Breast epithelium (tissue), 4 donors: ENCODE results near the gene TEX51. TPM values are rescaled to one million over a fixed set of nuclear protein-coding genes. Genes with fewer than 3 reads are reported as not detected.
A peak's percentile ranks its signal among the peaks of the same experiment; 100 is the strongest.

ENCODE experiments used
- DNase-seq, 2 donors: peaks; one replicate each; pipeline ENCODE4 v3.0.0-alpha.2; 2019; ENCODE audit warnings: low spot score in 2 of 2
- H3K27ac ChIP-seq, 2 donors: fragments of 200-600 bp; sonication (generic) in 1 of 2; one replicate each; pipeline ENCODE4 v1.5.1; 2016 to 2019; ENCODE audit warnings: mild to moderate bottlenecking in 1 of 2
- H3K27me3 ChIP-seq, 2 donors: fragments of 200-600 bp; sonication (generic) in 1 of 2; one replicate each; pipeline versions ENCODE4 v1.5.1 to v1.6.0; 2017 to 2019; ENCODE audit warnings: control low read depth in 1 of 2, mild to moderate bottlenecking in 1 of 2
- H3K36me3 ChIP-seq: fragments of 200-600 bp; one replicate; pipeline ENCODE4 v1.5.1; 2019
- H3K4me1 ChIP-seq, 2 donors: fragments of 200-600 bp; sonication (generic); one replicate each; pipeline ENCODE4 v1.5.1; 2016 to 2019; ENCODE audit warnings: control low read depth in 1 of 2
- H3K4me3 ChIP-seq, 3 donors: fragments of 200-600 bp; sonication (generic); 1 replicate in 2 of 3; 2 replicates in 1 of 3; pipeline ENCODE4 v1.5.1; 2016 to 2019; ENCODE audit warnings: mild to moderate bottlenecking in 3 of 3, moderate library complexity in 2 of 3
- H3K9me3 ChIP-seq, 2 donors: fragments of 200-600 bp; sonication (generic) in 1 of 2; one replicate each; pipeline ENCODE4 v1.5.1; 2016 to 2019; ENCODE audit warnings: control low read depth in 1 of 2
- POLR2A ChIP-seq: fragments of 450-650 bp; IDR thresholded peaks from one replicate; pipeline ENCODE4 v1.6.1; 2016; ENCODE audit warnings: antibody characterized with exemption, mild to moderate bottlenecking, moderate library complexity
- POLR2AphosphoS5 ChIP-seq, 3 donors: sonication (generic); formaldehyde crosslinking; IDR thresholded peaks; one replicate each; pipeline ENCODE4 v1.6.1; 2017; ENCODE audit warnings: antibody characterized with exemption in 3 of 3
- intact Hi-C: fragments of 100-400 bp; cut with DNase I; formaldehyde crosslinking; loops from one replicate; pipeline ENCODE4 v1.15.1; 2023; ENCODE audit warnings: low total_unique reads
- total RNA-seq, 3 donors: library from RNA; depleted of rRNA; stranded (reverse); fragments of >200 nt; gene quantifications; one replicate each; pipeline ENCODE4 v1.1.0, GENCODE V29; 2016
- TF ChIP-seq, protein P1 (sequence below), 3 donors: fragments of 450-650 bp; IDR thresholded peaks; one replicate each; pipeline ENCODE4 v1.5.1; 2016 to 2017; ENCODE audit warnings: antibody characterized with exemption in 3 of 3, mild to moderate bottlenecking in 3 of 3, moderate library complexity in 3 of 3

The TEX51 gene
- total RNA-seq, result not detected

DNA sequence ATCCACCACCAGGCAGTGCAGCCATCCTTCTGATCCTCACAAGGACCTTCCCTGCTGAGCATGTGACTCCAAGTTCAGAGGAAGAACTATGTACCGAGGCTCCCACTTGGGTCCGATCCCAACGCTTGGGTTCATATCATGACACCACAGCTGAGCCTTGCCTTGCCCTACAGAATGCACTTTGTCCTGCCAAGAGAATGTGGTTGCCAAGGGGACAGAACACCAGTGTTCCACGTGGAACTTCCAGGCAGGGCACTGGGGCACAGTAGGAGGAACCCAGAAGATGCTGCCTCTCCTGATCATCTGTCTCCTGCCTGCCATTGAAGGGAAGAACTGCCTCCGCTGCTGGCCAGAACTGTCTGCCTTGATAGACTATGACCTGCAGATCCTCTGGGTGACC lies at the start of gene TEX51:
TSS of gene TEX51 (plus strand) at position 255 of the 400 bp plus-strand sequence. CDS start at position 284, 29 bp downstream.
- intact Hi-C loops, result loop anchor here (1.0 kb wide), 1 partner anchor 37 kb away; no protein-coding TSS in a partner anchor
- Histone ChIP-seq H3K4me3 (no peak within 1 kb of the TSS), H3K27me3 (no peaks in the 10 kb centered on the region), H3K9me3 (peaks cover 0 to 1% of the 10 kb centered on the region in 2 donors), H3K36me3 (no peaks in the 10 kb centered on the region), H3K27ac (no peak within 1 kb of the TSS), H3K4me1 (no peaks in the 10 kb centered on the region)
- TF ChIP-seq, protein P1, sequence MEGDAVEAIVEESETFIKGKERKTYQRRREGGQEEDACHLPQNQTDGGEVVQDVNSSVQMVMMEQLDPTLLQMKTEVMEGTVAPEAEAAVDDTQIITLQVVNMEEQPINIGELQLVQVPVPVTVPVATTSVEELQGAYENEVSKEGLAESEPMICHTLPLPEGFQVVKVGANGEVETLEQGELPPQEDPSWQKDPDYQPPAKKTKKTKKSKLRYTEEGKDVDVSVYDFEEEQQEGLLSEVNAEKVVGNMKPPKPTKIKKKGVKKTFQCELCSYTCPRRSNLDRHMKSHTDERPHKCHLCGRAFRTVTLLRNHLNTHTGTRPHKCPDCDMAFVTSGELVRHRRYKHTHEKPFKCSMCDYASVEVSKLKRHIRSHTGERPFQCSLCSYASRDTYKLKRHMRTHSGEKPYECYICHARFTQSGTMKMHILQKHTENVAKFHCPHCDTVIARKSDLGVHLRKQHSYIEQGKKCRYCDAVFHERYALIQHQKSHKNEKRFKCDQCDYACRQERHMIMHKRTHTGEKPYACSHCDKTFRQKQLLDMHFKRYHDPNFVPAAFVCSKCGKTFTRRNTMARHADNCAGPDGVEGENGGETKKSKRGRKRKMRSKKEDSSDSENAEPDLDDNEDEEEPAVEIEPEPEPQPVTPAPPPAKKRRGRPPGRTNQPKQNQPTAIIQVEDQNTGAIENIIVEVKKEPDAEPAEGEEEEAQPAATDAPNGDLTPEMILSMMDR (IDR thresholded peaks at IDR 0.05), result no peak
- TF ChIP-seq POLR2A (no peak), POLR2AphosphoS5 (IDR thresholded peaks at IDR 0.05) (no peak)
- peak; percentile 7 to 19 for DNase-seq

DNA sequence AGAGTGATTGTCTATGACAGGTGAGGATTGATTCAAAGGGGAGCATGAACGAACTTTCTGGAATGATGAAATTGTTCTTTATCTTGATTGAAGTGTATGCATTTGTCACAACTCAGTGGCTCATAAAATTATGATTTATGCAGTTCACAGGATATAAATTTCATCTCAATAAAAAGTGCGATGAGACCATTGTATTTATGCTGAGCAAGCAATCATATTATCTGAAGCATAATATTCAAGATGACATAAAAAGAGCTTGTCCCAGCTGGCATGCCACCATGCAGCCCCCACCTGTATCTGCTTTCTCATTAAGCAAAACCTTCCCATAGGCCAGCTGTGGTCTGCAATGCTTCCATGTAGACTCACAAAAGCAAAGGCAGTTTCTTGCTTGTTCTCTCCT lies 49.6 kb upstream of the TEX51 start:
- no peak for DNase-seq
- TF ChIP-seq, protein P1 (IDR thresholded peaks at IDR 0.05), result no peak
- TF ChIP-seq POLR2A (no peak), POLR2AphosphoS5 (IDR thresholded peaks at IDR 0.05) (no peak)
- intact Hi-C loops, result no loop called here

DNA sequence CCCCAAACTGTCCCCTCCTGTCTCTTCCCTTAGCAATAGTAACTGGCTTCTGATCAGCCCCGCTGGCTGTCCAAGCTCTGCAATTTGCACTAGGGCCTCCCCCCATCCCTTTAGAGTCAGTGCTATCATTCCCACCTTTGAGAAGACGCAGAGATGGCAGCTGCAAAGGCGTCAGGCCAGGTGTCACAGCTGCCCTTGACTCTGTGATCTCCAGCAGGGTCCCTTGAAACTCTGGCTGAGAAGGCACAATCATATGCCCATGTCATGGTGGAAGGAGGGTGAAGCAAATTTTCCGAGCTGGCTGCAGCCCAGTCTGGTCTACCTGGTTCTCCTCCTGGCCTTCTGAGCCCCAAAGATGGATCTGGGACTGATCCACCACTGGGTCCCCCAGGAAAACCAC lies 49.2 kb upstream of the TEX51 start:
- H3K9me3 ChIP-seq, result no peaks in the 10 kb centered on the region
- H3K4me3 ChIP-seq, result no peak overlapping the region
- no peaks in the 10 kb centered on the region for H3K36me3 ChIP-seq
- no peak for DNase-seq
- intact Hi-C loops, result no loop called here
- TF ChIP-seq, protein P1 (IDR thresholded peaks at IDR 0.05), result no peak
- TF ChIP-seq POLR2AphosphoS5 (IDR thresholded peaks at IDR 0.05), result no peak
- no peak for TF ChIP-seq POLR2A
- no peaks in the 10 kb centered on the region for H3K4me1 ChIP-seq
- no peak overlapping the region for H3K27ac ChIP-seq
- no peaks in the 10 kb centered on the region for H3K27me3 ChIP-seq

More for the DNA sequence above, 49.6 kb upstream of the TEX51 start:
- Histone ChIP-seq H3K4me3 (no peak overlapping the region), H3K9me3 (no peaks in the 10 kb centered on the region), H3K4me1 (no peaks in the 10 kb centered on the region), H3K27ac (no peak overlapping the region), H3K27me3 (no peaks in the 10 kb centered on the region), H3K36me3 (no peaks in the 10 kb centered on the region)

DNA sequence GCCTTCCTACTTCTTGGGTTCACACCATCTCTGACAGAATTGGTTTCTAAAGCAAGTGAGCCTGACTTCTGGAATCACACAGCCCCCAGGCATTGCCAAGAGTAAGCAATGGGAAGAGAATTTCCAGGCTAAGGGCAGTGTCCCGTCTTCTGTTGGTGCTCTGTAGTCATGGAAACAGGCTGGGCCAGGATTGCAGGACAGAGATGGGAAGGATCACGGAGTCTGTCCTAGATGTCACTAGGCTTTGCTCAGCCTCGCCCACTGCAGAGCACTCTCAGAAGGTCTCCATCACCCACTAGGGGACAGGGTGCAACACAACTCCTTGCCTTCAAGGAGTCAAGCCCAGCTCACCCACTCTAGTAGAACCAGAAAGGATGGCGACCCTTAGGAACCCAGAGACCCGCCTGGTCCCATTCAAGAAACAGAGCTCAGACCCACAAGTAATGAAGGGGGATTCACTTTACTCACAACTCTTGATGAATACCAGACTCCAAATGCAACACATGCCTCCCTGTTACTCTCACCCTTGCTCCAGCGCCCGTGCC lies 48.6 kb upstream of the TEX51 start:
- Histone ChIP-seq H3K36me3 (no peaks in the 10 kb centered on the region), H3K27me3 (no peaks in the 10 kb centered on the region), H3K27ac (no peak overlapping the region), H3K4me1 (no peaks in the 10 kb centered on the region), H3K9me3 (no peaks in the 10 kb centered on the region), H3K4me3 (no peak overlapping the region)
- TF ChIP-seq, protein P1 (IDR thresholded peaks at IDR 0.05), result no peak
- DNase-seq, result no peak
- intact Hi-C loops, result no loop called here

DNA sequence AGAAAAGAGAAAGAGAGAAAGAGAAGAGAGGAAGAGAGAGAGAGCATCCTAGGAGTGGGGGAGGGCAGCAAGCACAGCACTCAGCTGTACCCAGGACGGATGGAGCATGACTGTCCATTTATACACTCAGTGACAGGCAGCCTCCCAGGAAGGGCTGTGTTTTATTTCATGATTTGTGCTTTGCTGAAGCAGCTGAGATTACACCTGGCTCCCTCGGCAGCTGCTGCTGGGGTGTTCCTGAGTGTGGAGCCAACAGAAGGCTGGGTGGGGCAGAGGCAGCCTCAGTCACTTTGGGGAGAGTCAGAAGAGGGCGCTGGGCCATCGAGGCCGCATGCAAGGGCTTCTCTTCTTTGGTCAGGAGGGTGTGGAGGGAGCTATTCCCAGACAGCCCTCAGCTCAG lies 47.8 kb upstream of the TEX51 start:
- intact Hi-C loops, result no loop called here
- Histone ChIP-seq H3K27ac (no peak overlapping the region), H3K9me3 (no peaks in the 10 kb centered on the region), H3K27me3 (no peaks in the 10 kb centered on the region), H3K4me3 (no peak overlapping the region), H3K4me1 (no peaks in the 10 kb centered on the region), H3K36me3 (no peaks in the 10 kb centered on the region)
- no peak for TF ChIP-seq POLR2AphosphoS5 (IDR thresholded peaks at IDR 0.05)
- no peak for TF ChIP-seq POLR2A
- TF ChIP-seq, protein P1 (IDR thresholded peaks at IDR 0.05), result no peak
- no peak for DNase-seq
